GM23338 (cell line): ENCODE measurements around the gene PPP1R3A. TPM values are rescaled to one million over a fixed set of nuclear protein-coding genes. Genes with fewer than 3 reads are reported as not detected.

Source experiments
- ATAC-seq: fragments of 200-7000 bp; cut with Tn5 transposase; 3 replicates; pipeline ENCODE4 v1.9.1; 2020
- DNase-seq: peaks from one replicate; pipeline ENCODE4 v3.0.0-alpha.2; 2015; ENCODE audit warnings: low spot score
- H2AFZ ChIP-seq: fragments of 200-600 bp; sonication (generic); 2 replicates; pipeline ENCODE4 v1.8.0; 2016; ENCODE audit warnings: antibody characterized with exemption, mild to moderate bottlenecking, moderate library complexity
- H3F3A ChIP-seq: fragments of 200-600 bp; sonication (generic); replicated peaks from 2 replicates; pipeline ENCODE4 v1.8.0; 2017; ENCODE audit warnings: antibody characterized with exemption, mixed run types, low read depth
- H3K27ac ChIP-seq: fragments of 200-600 bp; sonication (generic); 2 replicates; pipeline ENCODE4 v1.6.1; 2016; ENCODE audit warnings: low read depth
- H3K27me3 ChIP-seq: fragments of 200-600 bp; sonication (generic); 2 replicates; pipeline ENCODE4 v1.8.0; 2016; ENCODE audit warnings: mild to moderate bottlenecking, mixed run types, moderate library complexity; ENCODE audit not compliant: insufficient read depth
- H3K36me3 ChIP-seq: fragments of 200-600 bp; sonication (generic); 2 replicates; pipeline ENCODE4 v1.8.0; 2016; ENCODE audit warnings: mild to moderate bottlenecking; ENCODE audit not compliant: insufficient read depth
- H3K4me1 ChIP-seq: fragments of 200-600 bp; sonication (generic); 2 replicates; pipeline ENCODE4 v1.8.0; 2016; ENCODE audit warnings: mild to moderate bottlenecking, moderate library complexity; ENCODE audit not compliant: insufficient read depth
- H3K4me2 ChIP-seq: fragments of 200-600 bp; sonication (generic); 2 replicates; pipeline ENCODE4 v1.7.1; 2017; ENCODE audit warnings: mixed run types
- H3K4me3 ChIP-seq: fragments of 200-600 bp; sonication (generic); 2 replicates; pipeline ENCODE4 v1.6.1; 2016; ENCODE audit warnings: mixed run types
- H3K79me2 ChIP-seq: fragments of 200-600 bp; sonication (generic); replicated peaks from 2 replicates; pipeline ENCODE4 v1.8.0; 2017; ENCODE audit warnings: mild to moderate bottlenecking; ENCODE audit not compliant: insufficient read depth
- H3K9me2 ChIP-seq: fragments of 200-600 bp; sonication (generic); 2 replicates; pipeline ENCODE4 v1.8.0; 2017; ENCODE audit not compliant: insufficient read depth
- H4K20me1 ChIP-seq: fragments of 200-600 bp; sonication (generic); replicated peaks from 2 replicates; pipeline ENCODE4 v1.8.0; 2017; ENCODE audit warnings: mild to moderate bottlenecking; ENCODE audit not compliant: insufficient read depth
- H3K27ac Mint-ChIP-seq: 2 replicates; pipeline ENCODE4 v1.8.0; 2020; ENCODE audit warnings: inconsistent platforms, mild to moderate bottlenecking, moderate library complexity, mixed read lengths
- H3K27me3 Mint-ChIP-seq: 3 replicates; pipeline ENCODE4 v1.8.0; 2022; ENCODE audit warnings: low read depth, mild to moderate bottlenecking, moderate library complexity, mixed read lengths, inconsistent platforms; ENCODE audit not compliant: insufficient read depth, poor library complexity
- H3K36me3 Mint-ChIP-seq: 3 replicates; pipeline ENCODE4 v1.8.0; 2021; ENCODE audit warnings: low read depth, mild to moderate bottlenecking, inconsistent platforms, moderate library complexity, mixed read lengths
- H3K4me1 Mint-ChIP-seq: 3 replicates; pipeline ENCODE4 v1.8.0; 2020; ENCODE audit warnings: mild to moderate bottlenecking, inconsistent platforms, mixed read lengths
- H3K4me3 Mint-ChIP-seq: 3 replicates; pipeline ENCODE4 v1.8.0; 2021; ENCODE audit warnings: moderate library complexity, mild to moderate bottlenecking, inconsistent platforms, mixed read lengths
- H3K9me3 Mint-ChIP-seq: 3 replicates; pipeline ENCODE4 v1.8.0; 2020; ENCODE audit warnings: moderate library complexity, mild to moderate bottlenecking, inconsistent platforms, mixed read lengths
- CREB1 ChIP-seq: fragments of 250-450 bp; sonication (Bioruptor Pico); IDR thresholded peaks from 2 replicates; pipeline ENCODE4 v1.5.0; 2020; ENCODE audit warnings: low read depth, mild to moderate bottlenecking, moderate library complexity
- CTCF ChIP-seq, 2 experiments: fragments of 200-600 bp in 1 of 2; sonication (generic) in 1 of 2; conservative IDR thresholded peaks; 2 replicates each; pipeline versions ENCODE4 v1.5.1 to v1.6.1; 2016 to 2017; ENCODE audit warnings: antibody characterized with exemption in 2 of 2, low read depth in 2 of 2, mild to moderate bottlenecking in 2 of 2, moderate library complexity in 1 of 2
- ETS1 ChIP-seq: IDR thresholded peaks from 2 replicates; pipeline ENCODE4 v1.6.1; 2016; ENCODE audit warnings: antibody characterized with exemption
- EZH2 ChIP-seq: fragments of 200-600 bp; sonication (generic); IDR thresholded peaks from one replicate; pipeline ENCODE4 v1.8.0; 2017; ENCODE audit warnings: antibody characterized with exemption, mild to moderate bottlenecking, low read depth; ENCODE audit not compliant: unreplicated experiment
- JUNB ChIP-seq: IDR thresholded peaks from one replicate; pipeline ENCODE4 v1.6.1; 2016; ENCODE audit warnings: antibody characterized with exemption; ENCODE audit not compliant: unreplicated experiment
- POLR2AphosphoS5 ChIP-seq: IDR thresholded peaks from 2 replicates; pipeline ENCODE4 v1.6.1; 2016; ENCODE audit warnings: antibody characterized with exemption, low read depth
- REST ChIP-seq: IDR thresholded peaks from one replicate; pipeline ENCODE4 v1.6.1; 2018; ENCODE audit warnings: antibody characterized with exemption; ENCODE audit not compliant: unreplicated experiment
- STAT1 ChIP-seq: IDR thresholded peaks from one replicate; pipeline ENCODE4 v1.6.1; 2016; ENCODE audit warnings: antibody characterized with exemption; ENCODE audit not compliant: unreplicated experiment
- ZNF114 ChIP-seq: fragments of 250-450 bp; sonication (Bioruptor Pico); IDR thresholded peaks from 2 replicates; pipeline ENCODE4 v1.5.0; 2020; ENCODE audit warnings: mild to moderate bottlenecking, moderate library complexity
- ZNF331 ChIP-seq: fragments of 250-450 bp; sonication (Bioruptor Pico); IDR thresholded peaks from 2 replicates; pipeline ENCODE4 v1.5.0; 2020; ENCODE audit warnings: low read depth, mild to moderate bottlenecking, moderate library complexity
- ZNF462 ChIP-seq: fragments of 250-450 bp; sonication (Bioruptor Pico); IDR thresholded peaks from 2 replicates; pipeline ENCODE4 v1.5.0; 2020; ENCODE audit warnings: mild to moderate bottlenecking, moderate library complexity
- polyA plus RNA-seq: library from polyadenylated mRNA; unstranded; fragments of >200 nt; fragmentation: Nextera tagmentation; extraction: Ambion mirVana; gene quantifications from 2 replicates; pipeline ENCODE4 v1.2.1, GENCODE V29; 2016
- total RNA-seq: library from RNA; depleted of rRNA; stranded (reverse); fragments of >200 nt; shearing (Covaris generic); gene quantifications from 2 replicates; pipeline ENCODE4 v1.2.3, GENCODE V29; 2014

The PPP1R3A gene
- total and polyA plus RNA-seq, 2 experiments from 2014 or later = 0.28 TPM; not detected in 1

- TF ChIP-seq CTCF (conservative IDR thresholded peaks at IDR 0.05; ENCODE audit: low read depth in 2 of 2) (no peak), ETS1 (no peak), JUNB (no peak)
These were observed 27.8 kb downstream of the PPP1R3A start (continued) for GRCh38 chr7:113891031-113891350.

- Mint-ChIP-seq H3K4me1 (no peaks in the 10 kb centered on the region), H3K4me3 (no peak overlapping the region), H3K36me3 (no peaks in the 10 kb centered on the region), H3K27ac (no peak overlapping the region), H3K9me3 (peaks cover 3% of the 10 kb centered on the region; the same call in 2 of the 3 replicates), H3K27me3 (no peaks in the 10 kb centered on the region)
- H2AFZ ChIP-seq = no peak overlapping the region
- no peaks in the 10 kb centered on the region for H3F3A ChIP-seq
- H4K20me1 ChIP-seq = no peaks in the 10 kb centered on the region
- H3K27me3 ChIP-seq = no peaks in the 10 kb centered on the region
- no peaks in the 10 kb centered on the region for H3K4me1 ChIP-seq
- H3K36me3 ChIP-seq = no peaks in the 10 kb centered on the region
- H3K27ac ChIP-seq = no peak overlapping the region
- H3K9me2 ChIP-seq = no peaks in the 10 kb centered on the region; the same call in 1 of the 2 replicates
- no peak for DNase-seq
- no peak overlapping the region for H3K4me2 ChIP-seq
- no peaks in the 10 kb centered on the region for H3K79me2 ChIP-seq
- no peak for ATAC-seq
- no peak overlapping the region for H3K4me3 ChIP-seq
- no peak for TF ChIP-seq ZNF331
- no peak for TF ChIP-seq REST
- TF ChIP-seq CREB1 (CRISPR knock-in tag) = no peak
- TF ChIP-seq ZNF462 = no peak
- TF ChIP-seq POLR2AphosphoS5 = no peak
- TF ChIP-seq ZNF114 = no peak
- TF ChIP-seq STAT1 = no peak
- TF ChIP-seq EZH2 = no peak
- TF ChIP-seq JUNB = no peak
These were observed 28.3 kb downstream of the PPP1R3A start for GRCh38 chr7:113890331-113891030.
